Ectodermal cell (in vitro differentiated cells): ENCODE data around the gene TTC9B. TPM values are rescaled to one million over a fixed set of nuclear protein-coding genes. Genes with fewer than 3 reads are reported as not detected.

Experiments
- H3K27ac ChIP-seq: 2 replicates; pipeline ENCODE4 v1.7.0; 2013; ENCODE audit warnings: mild to moderate bottlenecking, low read depth, low read length; ENCODE audit not compliant: insufficient read depth, poor library complexity, severe bottlenecking
- H3K27me3 ChIP-seq: 2 replicates; pipeline ENCODE4 v1.7.0; 2013; ENCODE audit warnings: mild to moderate bottlenecking, low read length; ENCODE audit not compliant: insufficient read depth, control insufficient read depth, poor library complexity, severe bottlenecking
- H3K36me3 ChIP-seq: one replicate; pipeline ENCODE4 v1.7.0; 2013; ENCODE audit warnings: low read length; ENCODE audit not compliant: control insufficient read depth, insufficient read depth
- H3K4me1 ChIP-seq: one replicate; pipeline ENCODE4 v1.7.0; 2013; ENCODE audit warnings: low read length; ENCODE audit not compliant: control insufficient read depth, insufficient read depth
- H3K4me3 ChIP-seq: 2 replicates; pipeline ENCODE4 v1.7.0; 2013; ENCODE audit warnings: low read depth, low read length, control low read depth; ENCODE audit not compliant: insufficient read depth
- H3K9me3 ChIP-seq: 2 replicates; pipeline ENCODE4 v1.7.0; 2013; ENCODE audit warnings: mild to moderate bottlenecking, low read length, moderate library complexity; ENCODE audit not compliant: control insufficient read depth
- WGBS, 2 experiments: methylation state at CpG; one replicate each; pipeline ENCODE4 v1.1.7; 2013; ENCODE audit warnings: missing lambda C conversion rate in 2 of 2; 5-methylcytosine and 5-hydroxymethylcytosine counted together
- polyA plus RNA-seq, 4 experiments: library from polyadenylated mRNA; stranded (reverse); fragments of 50-300 nt; gene quantifications; one replicate each; pipeline ENCODE4 v1.2.3, GENCODE V29; 2013

TTC9B gene
- polyA plus RNA-seq (2013, experiment 1 of 4) = not detected
- polyA plus RNA-seq (2013, experiment 2 of 4) = not detected
- polyA plus RNA-seq (2013, experiment 3 of 4) = not detected
- not detected for polyA plus RNA-seq (2013, experiment 4 of 4)

DNA sequence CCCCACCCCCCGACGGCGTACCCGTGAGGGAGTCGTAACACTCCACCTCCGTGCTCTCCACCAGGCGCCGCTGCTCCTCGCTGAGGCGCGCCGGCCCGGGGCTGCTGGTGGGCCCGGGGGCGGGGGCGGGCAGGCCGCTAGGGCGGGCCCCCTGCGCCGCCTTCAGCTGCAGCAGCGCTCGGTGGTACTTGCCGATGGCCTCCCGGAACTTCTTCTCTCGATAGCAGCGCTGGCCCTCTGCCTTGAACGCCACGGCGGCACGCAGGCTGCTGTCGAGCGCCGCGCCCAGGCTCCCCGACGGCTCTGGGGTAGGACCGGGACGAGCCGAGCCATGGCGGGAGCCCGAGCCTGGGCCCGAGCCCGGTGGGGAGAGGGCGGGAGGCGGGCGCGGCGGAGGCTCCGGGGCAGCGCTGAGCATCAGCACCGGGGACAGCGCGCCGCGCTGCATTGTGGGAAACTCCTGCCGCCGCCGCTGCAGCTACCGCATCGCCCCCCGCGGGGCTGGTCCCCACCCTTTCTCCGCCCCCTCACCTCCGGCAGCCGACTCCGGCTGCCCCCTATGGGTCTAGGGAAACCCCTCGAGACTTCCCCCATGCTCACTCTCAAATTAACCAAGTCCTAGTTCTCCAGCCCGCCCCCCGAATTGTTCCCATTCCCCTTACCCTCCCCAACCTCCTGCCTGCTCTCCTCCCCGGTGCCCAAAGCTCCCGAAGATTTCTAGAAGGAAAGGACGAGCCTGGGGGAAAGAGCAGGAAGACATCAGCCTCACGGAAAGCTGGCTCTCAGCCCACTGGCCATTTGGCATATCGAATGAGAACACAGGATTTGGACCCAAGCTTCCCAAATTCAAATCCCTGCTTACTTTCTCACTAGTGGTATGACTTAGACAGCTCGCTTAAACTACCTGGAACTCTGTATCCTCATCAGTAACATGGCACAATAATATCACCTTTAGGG is at the start of gene TTC9B:
Gene TTC9B (minus strand): TSS at position 451 of the 957 bp plus-strand sequence. CDS start 3 bp downstream, at position 448.
- no peaks in the 10 kb centered on the region for H3K9me3 ChIP-seq
- H3K4me3 ChIP-seq = no peak within 1 kb of the TSS
- H3K4me1 ChIP-seq = no peaks in the 10 kb centered on the region
- no peaks in the 10 kb centered on the region for H3K36me3 ChIP-seq
- no peak within 1 kb of the TSS for H3K27ac ChIP-seq
- peaks cover 57% of the 10 kb centered on the region for H3K27me3 ChIP-seq
- 7 to 8% methylated on average over 75 of the region's 75 CpGs for WGBS, 2 experiments

DNA sequence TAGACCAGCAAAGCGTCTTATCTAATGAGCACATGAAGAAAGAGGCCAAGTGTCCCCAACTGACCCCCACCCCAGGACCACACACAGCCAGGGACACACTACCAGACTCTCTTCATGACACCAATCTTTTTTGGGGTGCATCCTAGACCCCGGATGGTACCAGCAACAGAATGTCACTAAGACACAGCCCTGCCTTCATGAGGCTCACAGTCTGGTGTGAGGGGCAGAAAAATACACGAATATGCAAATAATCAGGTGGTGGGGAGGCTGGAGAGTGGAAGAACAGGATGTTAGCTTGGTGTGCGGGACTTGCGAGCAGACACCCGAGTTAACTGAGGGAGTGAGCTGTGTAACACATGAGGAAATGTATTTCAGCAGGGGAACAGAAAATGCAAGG is 49.4 kb upstream of the TTC9B start:
- WGBS, 2 experiments = 94 to 95% methylated on average over 6 of the region's 6 CpGs
- Histone ChIP-seq H3K27ac (no peak overlapping the region), H3K9me3 (no peaks in the 10 kb centered on the region), H3K4me3 (no peak overlapping the region), H3K36me3 (peaks cover 7% of the 10 kb centered on the region), H3K27me3 (no peaks in the 10 kb centered on the region), H3K4me1 (no peaks in the 10 kb centered on the region)

DNA sequence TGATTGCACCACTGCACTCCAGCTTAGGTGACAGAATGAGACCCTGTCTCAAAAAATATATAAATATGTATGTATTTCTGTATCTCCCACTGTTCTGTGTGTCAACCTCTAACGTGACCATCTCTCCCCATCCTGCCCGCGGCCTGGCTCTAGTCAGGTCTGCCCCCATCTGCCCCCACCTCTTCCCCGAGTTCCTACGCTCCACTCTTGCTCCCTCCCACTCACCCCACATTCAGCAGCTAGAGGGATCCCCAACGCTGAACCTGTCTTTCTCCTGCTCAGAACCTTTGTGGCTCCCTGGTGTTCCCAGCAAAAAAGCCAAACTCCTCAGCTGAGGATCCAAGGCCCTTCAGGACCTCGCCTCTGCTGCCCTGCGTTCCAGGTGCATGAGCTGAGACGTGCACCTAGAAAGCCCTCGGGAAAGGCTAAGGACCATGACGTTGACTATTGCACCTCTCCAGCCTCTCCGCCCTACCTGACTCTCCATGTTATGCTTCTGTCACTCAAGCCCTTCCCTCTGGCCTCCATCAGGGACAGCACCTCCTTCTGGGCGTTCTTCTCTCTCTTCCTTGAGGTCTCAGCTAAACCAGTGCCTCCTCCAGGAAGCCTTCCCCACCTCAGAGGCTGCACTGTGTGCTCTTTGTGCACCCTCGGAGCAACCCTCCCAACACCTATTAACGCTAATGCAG is 48.9 kb upstream of the TTC9B start:
- Histone ChIP-seq H3K27ac (peak overlapping the region; percentile 44), H3K9me3 (no peaks in the 10 kb centered on the region), H3K36me3 (peaks cover 7% of the 10 kb centered on the region), H3K4me3 (no peak overlapping the region), H3K27me3 (no peaks in the 10 kb centered on the region), H3K4me1 (no peaks in the 10 kb centered on the region)
- WGBS, 2 experiments = 88 to 90% methylated on average over 15 of the region's 15 CpGs

DNA sequence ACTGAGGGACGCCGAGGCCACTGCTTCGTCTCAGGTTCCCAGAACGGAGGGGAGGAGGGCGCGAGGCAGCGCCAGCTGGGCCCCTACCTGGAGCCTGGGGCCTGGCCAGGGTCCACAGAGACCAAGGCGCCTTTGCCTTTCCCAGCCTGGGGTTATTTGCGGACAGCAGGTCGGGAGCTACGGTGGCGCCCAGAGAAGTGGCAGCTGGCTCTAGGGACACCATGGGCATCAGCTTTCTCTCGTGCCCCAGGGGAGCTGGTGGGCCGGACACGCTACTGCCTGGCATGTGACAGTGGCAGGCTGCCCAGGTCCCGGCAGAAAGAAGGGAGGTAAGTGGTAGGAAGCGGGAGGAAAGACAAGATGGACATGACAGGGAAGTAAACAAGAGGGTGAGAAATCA is 47.9 kb upstream of the TTC9B start:
- H3K27ac ChIP-seq = no peak overlapping the region
- H3K4me1 ChIP-seq = no peaks in the 10 kb centered on the region
- no peaks in the 10 kb centered on the region for H3K27me3 ChIP-seq
- H3K4me3 ChIP-seq = no peak overlapping the region
- H3K36me3 ChIP-seq = peaks cover 7% of the 10 kb centered on the region
- 90 to 93% methylated on average over 17 of the region's 17 CpGs for WGBS, 2 experiments
- no peaks in the 10 kb centered on the region for H3K9me3 ChIP-seq

DNA sequence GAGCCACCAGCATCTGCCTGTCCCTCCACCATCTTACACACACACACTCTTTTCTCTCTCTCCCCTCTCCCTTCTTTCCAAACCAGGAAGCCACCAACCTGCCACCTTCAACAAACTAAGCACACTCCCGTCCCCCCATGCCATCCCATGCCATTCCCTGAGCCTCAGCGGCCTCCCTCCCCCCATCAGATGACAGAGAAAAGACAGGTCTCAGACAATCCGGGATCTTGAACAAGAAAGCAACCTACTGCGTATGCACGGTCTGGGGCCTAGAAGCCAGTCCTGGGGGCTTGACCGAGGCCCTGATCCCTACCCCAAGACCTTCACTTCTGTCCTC is 47.5 kb upstream of the TTC9B start:
- Histone ChIP-seq H3K4me3 (no peak overlapping the region), H3K4me1 (no peaks in the 10 kb centered on the region), H3K36me3 (peaks cover 7% of the 10 kb centered on the region), H3K27ac (no peak overlapping the region), H3K27me3 (no peaks in the 10 kb centered on the region), H3K9me3 (no peaks in the 10 kb centered on the region)
- 91 to 96% methylated on average over 6 of the region's 6 CpGs for WGBS, 2 experiments

DNA sequence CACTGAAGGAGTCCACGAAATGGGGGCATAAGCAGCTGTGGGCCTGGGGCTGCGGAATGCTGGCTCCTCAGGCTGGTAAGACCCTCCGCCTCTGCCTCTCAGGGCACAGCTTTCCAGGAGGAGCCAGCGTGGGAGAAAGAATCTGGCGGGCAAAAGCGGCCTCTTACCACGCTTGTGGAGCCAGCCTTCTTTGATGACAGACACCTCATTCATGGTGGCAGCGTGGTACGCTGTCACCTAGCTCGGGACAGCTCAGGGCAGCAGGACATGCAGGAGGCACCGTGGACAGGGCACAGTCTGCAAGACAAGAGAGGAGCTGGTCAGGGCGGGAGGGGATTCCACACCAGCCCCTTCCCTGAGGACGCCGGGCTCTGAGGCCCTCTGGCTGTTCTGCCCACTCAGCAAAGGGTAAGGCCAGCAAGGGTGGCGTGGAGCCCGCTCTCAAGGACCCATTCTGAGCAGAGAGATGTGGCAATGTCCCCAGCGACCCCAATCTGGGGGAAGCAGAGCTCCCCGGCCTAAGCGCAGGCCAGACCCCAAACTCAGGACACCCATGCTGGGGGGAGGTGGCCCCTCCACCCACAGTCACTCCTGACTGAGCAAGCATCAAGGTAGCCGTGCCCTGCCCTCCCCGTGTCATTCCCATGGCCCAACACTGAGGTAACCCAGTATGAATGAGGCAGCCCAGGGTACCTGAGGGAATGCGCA is 47.0 kb upstream of the TTC9B start:
- no peaks in the 10 kb centered on the region for H3K9me3 ChIP-seq
- H3K27me3 ChIP-seq = no peaks in the 10 kb centered on the region
- no peak overlapping the region for H3K27ac ChIP-seq
- H3K36me3 ChIP-seq = peaks cover 7% of the 10 kb centered on the region
- whole genome bisulfite sequencing, 2 experiments = 93 to 95% methylated on average over 22 of the region's 22 CpGs
- H3K4me3 ChIP-seq = no peak overlapping the region
- no peaks in the 10 kb centered on the region for H3K4me1 ChIP-seq

DNA sequence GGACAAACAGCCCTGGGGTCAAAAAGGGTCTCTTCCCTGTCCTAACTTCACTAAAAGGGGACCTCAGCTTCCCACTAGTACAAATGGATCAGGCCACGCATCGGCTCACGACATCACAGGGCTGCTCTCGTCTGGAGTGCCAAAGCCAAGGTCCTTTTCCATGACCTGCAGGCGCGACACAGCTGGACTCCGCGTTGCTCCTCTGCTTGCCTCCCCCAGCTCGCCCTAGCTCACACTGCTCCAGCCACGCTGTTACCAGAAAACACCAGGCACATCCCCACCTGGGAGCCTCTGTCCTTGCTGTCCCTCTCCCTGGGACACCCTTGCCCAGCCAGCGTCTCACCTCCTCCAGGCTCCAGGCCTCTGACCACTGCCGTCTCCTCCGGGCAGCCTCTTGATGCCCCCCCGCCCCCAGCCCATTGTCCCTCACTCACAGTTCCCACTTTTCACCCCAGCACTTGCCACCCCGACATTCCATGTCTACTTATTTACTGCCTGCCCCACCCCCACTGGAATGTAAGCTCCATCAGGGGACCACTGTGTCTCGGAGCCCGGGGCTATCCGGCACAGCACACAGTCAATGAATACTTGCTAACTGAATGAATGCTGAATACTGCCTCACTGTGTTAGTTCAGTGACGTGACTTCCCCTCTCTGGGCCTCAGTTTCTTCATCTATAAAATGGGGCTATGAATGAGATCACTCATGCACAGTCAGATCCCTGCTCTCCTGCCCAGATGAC is 46.3 kb upstream of the TTC9B start:
- 88 to 89% methylated on average over 19 of the region's 19 CpGs for WGBS, 2 experiments

DNA sequence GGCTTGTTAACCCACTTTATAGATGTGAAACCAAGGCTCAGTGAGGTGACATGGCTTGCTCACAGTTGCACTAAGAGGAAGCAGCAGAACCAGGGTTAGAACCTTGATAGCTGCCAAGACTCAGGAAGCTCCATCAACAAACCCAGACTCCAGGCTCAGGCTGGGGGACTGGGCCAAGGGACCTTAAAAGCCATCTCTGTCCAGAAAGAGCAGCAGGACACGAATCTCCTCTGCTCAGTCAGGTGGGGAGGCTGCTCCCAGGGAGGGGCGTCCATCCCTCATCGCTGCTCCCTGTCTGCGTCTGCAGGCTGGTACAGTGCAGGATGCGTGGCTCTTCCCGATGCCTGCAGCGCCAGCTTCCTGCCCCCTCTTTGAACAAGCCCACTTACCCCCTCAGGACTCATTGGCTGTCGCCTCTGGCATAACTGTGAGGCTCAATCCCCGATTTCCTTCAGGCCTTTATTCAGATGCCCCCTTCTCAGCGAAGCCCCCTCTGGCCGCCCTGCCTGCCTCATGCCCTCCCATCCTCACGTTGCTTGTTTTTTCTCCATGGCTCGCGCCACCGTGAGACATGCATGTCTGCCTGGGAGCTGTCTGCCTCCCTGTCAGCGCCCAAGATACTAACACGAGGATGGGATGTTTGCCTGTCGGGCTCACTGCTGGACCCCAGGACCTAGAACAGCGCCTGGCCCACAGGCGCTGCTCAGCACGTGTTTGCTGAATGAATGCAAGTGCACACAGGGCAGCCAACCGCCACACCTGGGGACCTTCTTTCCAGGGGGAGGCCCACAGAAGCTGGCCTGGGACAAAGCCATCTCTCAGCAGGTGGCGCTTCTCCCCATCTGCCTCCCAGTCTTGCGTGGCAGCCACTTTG is 45.5 kb upstream of the TTC9B start:
- no peaks in the 10 kb centered on the region for H3K9me3 ChIP-seq
- WGBS, 2 experiments = 93 to 94% methylated on average over 24 of the region's 24 CpGs

More for the DNA sequence above, 46.3 kb upstream of the TTC9B start:
- H3K9me3 ChIP-seq = no peaks in the 10 kb centered on the region
- H3K4me3 ChIP-seq = no peak overlapping the region
- H3K36me3 ChIP-seq = peaks cover 7% of the 10 kb centered on the region
- H3K4me1 ChIP-seq = no peaks in the 10 kb centered on the region
- no peaks in the 10 kb centered on the region for H3K27me3 ChIP-seq
- no peak overlapping the region for H3K27ac ChIP-seq

DNA sequence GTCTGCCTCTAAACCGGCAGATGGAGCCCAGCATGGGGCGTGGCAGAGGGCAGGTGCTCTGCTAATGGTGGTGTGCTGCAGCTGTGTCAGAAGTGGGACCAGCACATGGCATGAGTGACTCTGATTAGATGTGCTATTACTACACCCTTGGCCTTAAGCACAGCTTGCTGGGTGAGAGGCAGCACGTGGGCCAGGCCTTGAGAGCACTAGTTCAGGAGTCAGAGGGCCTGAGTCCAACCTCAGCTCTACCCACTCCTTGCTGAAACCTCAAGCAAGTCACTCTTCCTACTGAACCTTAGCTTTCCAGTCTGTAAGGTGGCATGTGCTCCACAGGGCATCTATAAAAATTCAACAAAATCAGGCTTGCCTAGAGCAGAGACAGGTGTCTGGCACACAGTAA is 44.2 kb upstream of the TTC9B start:
- Histone ChIP-seq H3K4me1 (no peaks in the 10 kb centered on the region), H3K9me3 (no peaks in the 10 kb centered on the region), H3K27ac (no peak overlapping the region), H3K36me3 (peaks cover 7% of the 10 kb centered on the region), H3K4me3 (no peak overlapping the region), H3K27me3 (no peaks in the 10 kb centered on the region)
- 95 to 96% methylated on average over 3 of the region's 3 CpGs for WGBS, 2 experiments

More for the DNA sequence above, 45.5 kb upstream of the TTC9B start:
- H3K36me3 ChIP-seq = peaks cover 7% of the 10 kb centered on the region
- no peaks in the 10 kb centered on the region for H3K4me1 ChIP-seq
- H3K27me3 ChIP-seq = no peaks in the 10 kb centered on the region
- H3K27ac ChIP-seq = no peak overlapping the region
- H3K4me3 ChIP-seq = no peak overlapping the region
